ENCODE results near the gene WDR74. TPM values are rescaled to one million over a fixed set of nuclear protein-coding genes. Genes with fewer than 3 reads are reported as not detected.
A peak's percentile ranks its signal among the peaks of the same experiment; 100 is the strongest.
"Not testable (repeated sequence)": the region's sequence is repeated elsewhere in the genome, so short reads cannot be mapped to it uniquely, and the experiment has no call there.

WDR74 gene
- total RNA-seq, 1 donor from 2014 or later = 53.5 TPM

- Histone ChIP-seq H3K4me2 (ENCODE audit: low read length) (peak within 1 kb of the TSS; percentile 94), H3K27ac (ENCODE audit: low read depth, low read length) (peak within 1 kb of the TSS; percentile 98), H2AFZ (ENCODE audit: low read depth, low read length) (peak within 1 kb of the TSS; percentile 66), H4K20me1 (ENCODE audit: insufficient read depth, low read length) (peaks cover 69% of the 10 kb centered on the region), H3K4me1 (ENCODE audit: insufficient read depth, low read length) (peaks cover 20% of the 10 kb centered on the region), H3K36me3 (ENCODE audit: insufficient read depth, low read length) (peaks cover 33% of the 10 kb centered on the region), H3K79me2 (ENCODE audit: insufficient read depth, low read length) (peaks cover 86% of the 10 kb centered on the region), H3K27me3 (ENCODE audit: insufficient read depth, low read length) (no peaks in the 10 kb centered on the region), H3K9ac (ENCODE audit: low read length) (peak within 1 kb of the TSS; percentile 94), H3K9me3 (ENCODE audit: insufficient read depth, low read depth, low read length) (no peaks in the 10 kb centered on the region), H3K4me3 (ENCODE audit: insufficient read depth, low read depth, low read length) (peak within 1 kb of the TSS; percentile 75)
- peak; percentile 97 for DNase-seq (ENCODE audit: low read depth)
- no peaks in the 10 kb centered on the region for H3K27me3 Mint-ChIP-seq (ENCODE audit: low read depth, unreplicated experiment)
- H3K27ac Mint-ChIP-seq (ENCODE audit: unreplicated experiment) = peak within 1 kb of the TSS; percentile 100
- no peak for FAIRE-seq
- TF ChIP-seq EZH2 (IDR thresholded peaks at IDR 0.05; ENCODE audit: insufficient read depth, low read length) = no peak
- no peak for TF ChIP-seq CTCF (IDR thresholded peaks at IDR 0.05; ENCODE audit: insufficient read depth, low read depth, low read length)
- H3K9me3 Mint-ChIP-seq (ENCODE audit: unreplicated experiment) = no peaks in the 10 kb centered on the region
- peak within 1 kb of the TSS; percentile 98 for H3K4me3 Mint-ChIP-seq (ENCODE audit: unreplicated experiment)
- H3K36me3 Mint-ChIP-seq (ENCODE audit: low read depth, unreplicated experiment) = peaks cover 22% of the 10 kb centered on the region
- H3K4me1 Mint-ChIP-seq (ENCODE audit: low read depth, unreplicated experiment) = peaks cover 5% of the 10 kb centered on the region
These were observed 7.7 kb downstream of the WDR74 start, which contains the start of gene STX5 for GRCh38 chr11:62831520-62832335. Gene STX5 (minus strand): TSS chr11:62832051. CDS start chr11:62831243, 808 bp downstream.

GRCh38 chr11:62830904-62831519 is 8.4 kb downstream of the WDR74 start:
- no peaks in the 10 kb centered on the region for H3K9me3 Mint-ChIP-seq (ENCODE audit: unreplicated experiment)
- peak overlapping the region; percentile 100 for H3K27ac Mint-ChIP-seq (ENCODE audit: unreplicated experiment)
- H3K4me3 ChIP-seq (ENCODE audit: insufficient read depth, low read depth, low read length) = peak overlapping the region; percentile 75
- peaks cover 5% of the 10 kb centered on the region for H3K4me1 Mint-ChIP-seq (ENCODE audit: low read depth, unreplicated experiment)
- H3K27me3 ChIP-seq (ENCODE audit: insufficient read depth, low read length) = no peaks in the 10 kb centered on the region
- TF ChIP-seq EZH2 (IDR thresholded peaks at IDR 0.05; ENCODE audit: insufficient read depth, low read length) = no peak
- no peaks in the 10 kb centered on the region for H3K9me3 ChIP-seq (ENCODE audit: insufficient read depth, low read depth, low read length)
- peak; percentile 48 for DNase-seq (ENCODE audit: low read depth)
- no peaks in the 10 kb centered on the region for H3K27me3 Mint-ChIP-seq (ENCODE audit: low read depth, unreplicated experiment)
- peaks cover 65% of the 10 kb centered on the region for H4K20me1 ChIP-seq (ENCODE audit: insufficient read depth, low read length)
- H3K27ac ChIP-seq (ENCODE audit: low read depth, low read length) = peak overlapping the region; percentile 98
- H3K4me3 Mint-ChIP-seq (ENCODE audit: unreplicated experiment) = peak overlapping the region; percentile 98
- peak overlapping the region; percentile 46 for H2AFZ ChIP-seq (ENCODE audit: low read depth, low read length)
- H3K36me3 ChIP-seq (ENCODE audit: insufficient read depth, low read length) = peaks cover 29% of the 10 kb centered on the region
- peaks cover 18% of the 10 kb centered on the region for H3K36me3 Mint-ChIP-seq (ENCODE audit: low read depth, unreplicated experiment)
- peak overlapping the region; percentile 94 for H3K4me2 ChIP-seq (ENCODE audit: low read length)
- peak overlapping the region; percentile 94 for H3K9ac ChIP-seq (ENCODE audit: low read length)
- peaks cover 20% of the 10 kb centered on the region for H3K4me1 ChIP-seq (ENCODE audit: insufficient read depth, low read length)
- peaks cover 81% of the 10 kb centered on the region for H3K79me2 ChIP-seq (ENCODE audit: insufficient read depth, low read length)
- no peak for FAIRE-seq

GRCh38 chr11:62828130-62828529 is 11.3 kb downstream of the WDR74 start:
- H3K9me3 ChIP-seq (ENCODE audit: insufficient read depth, low read depth, low read length); H3K4me3 Mint-ChIP-seq (ENCODE audit: unreplicated experiment); H3K4me2 ChIP-seq (ENCODE audit: low read length); H3K9me3 Mint-ChIP-seq (ENCODE audit: unreplicated experiment); H3K4me3 ChIP-seq (ENCODE audit: insufficient read depth, low read depth, low read length); H3K27ac Mint-ChIP-seq (ENCODE audit: unreplicated experiment); H3K27me3 ChIP-seq (ENCODE audit: insufficient read depth, low read length); FAIRE-seq; H3K27me3 Mint-ChIP-seq (ENCODE audit: low read depth, unreplicated experiment); H3K4me1 Mint-ChIP-seq (ENCODE audit: low read depth, unreplicated experiment); H3K27ac ChIP-seq (ENCODE audit: low read depth, low read length); DNase-seq (ENCODE audit: low read depth); H3K9ac ChIP-seq (ENCODE audit: low read length); H2AFZ ChIP-seq (ENCODE audit: low read depth, low read length): not testable (repeated sequence)
- peaks cover 39% of the 10 kb centered on the region for H3K36me3 ChIP-seq (ENCODE audit: insufficient read depth, low read length)
- peaks cover 55% of the 10 kb centered on the region for H4K20me1 ChIP-seq (ENCODE audit: insufficient read depth, low read length)
- H3K36me3 Mint-ChIP-seq (ENCODE audit: low read depth, unreplicated experiment) = peaks cover 14% of the 10 kb centered on the region
- H3K4me1 ChIP-seq (ENCODE audit: insufficient read depth, low read length) = peaks cover 13% of the 10 kb centered on the region
- H3K79me2 ChIP-seq (ENCODE audit: insufficient read depth, low read length) = peaks cover 55% of the 10 kb centered on the region

All from astrocyte (in vitro differentiated cells and primary cell).